ENCODE results near the gene CTSD. TPM values are rescaled to one million over a fixed set of nuclear protein-coding genes. Genes with fewer than 3 reads are reported as not detected.

The CTSD gene
- total RNA-seq, 1 donor, result 63.9 TPM

DNA sequence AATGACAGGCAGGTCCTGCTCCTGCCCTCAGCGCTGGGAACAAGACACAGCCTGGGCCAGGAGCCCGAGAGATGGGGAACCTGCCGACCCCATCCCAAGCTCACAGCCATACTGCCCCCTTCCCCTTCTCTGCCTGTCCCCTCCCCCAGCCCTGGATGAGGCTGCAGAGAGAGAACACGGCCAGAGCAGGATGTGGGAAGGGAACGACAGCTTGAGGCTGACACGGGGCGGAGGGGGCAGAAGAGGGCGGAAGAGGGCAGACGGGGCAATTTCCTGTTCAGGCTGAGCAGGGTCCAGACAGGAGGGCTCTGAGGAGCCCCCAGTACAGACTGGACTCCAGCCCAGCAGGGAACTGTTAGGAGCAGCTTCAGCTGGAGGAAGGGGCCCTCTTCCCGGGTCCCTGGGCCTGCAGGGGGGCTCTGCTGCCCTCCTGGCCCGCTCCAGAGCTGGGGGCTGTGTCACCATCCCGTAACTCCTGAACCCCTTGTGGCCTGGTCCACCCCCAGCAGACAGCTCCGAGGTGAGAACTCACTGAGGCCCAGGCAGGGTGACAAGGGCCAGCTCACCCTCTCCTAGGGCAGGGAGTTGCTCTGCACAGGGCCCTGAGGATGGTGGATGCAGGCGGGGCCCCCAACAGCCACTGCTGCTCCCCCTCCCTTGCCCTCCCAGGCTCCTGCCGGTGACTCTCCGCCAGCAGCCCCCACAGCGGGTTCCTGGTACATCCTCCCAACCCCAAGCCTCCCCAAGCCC lies 5.7 kb downstream of the CTSD start:
- TF ChIP-seq, protein P1, sequence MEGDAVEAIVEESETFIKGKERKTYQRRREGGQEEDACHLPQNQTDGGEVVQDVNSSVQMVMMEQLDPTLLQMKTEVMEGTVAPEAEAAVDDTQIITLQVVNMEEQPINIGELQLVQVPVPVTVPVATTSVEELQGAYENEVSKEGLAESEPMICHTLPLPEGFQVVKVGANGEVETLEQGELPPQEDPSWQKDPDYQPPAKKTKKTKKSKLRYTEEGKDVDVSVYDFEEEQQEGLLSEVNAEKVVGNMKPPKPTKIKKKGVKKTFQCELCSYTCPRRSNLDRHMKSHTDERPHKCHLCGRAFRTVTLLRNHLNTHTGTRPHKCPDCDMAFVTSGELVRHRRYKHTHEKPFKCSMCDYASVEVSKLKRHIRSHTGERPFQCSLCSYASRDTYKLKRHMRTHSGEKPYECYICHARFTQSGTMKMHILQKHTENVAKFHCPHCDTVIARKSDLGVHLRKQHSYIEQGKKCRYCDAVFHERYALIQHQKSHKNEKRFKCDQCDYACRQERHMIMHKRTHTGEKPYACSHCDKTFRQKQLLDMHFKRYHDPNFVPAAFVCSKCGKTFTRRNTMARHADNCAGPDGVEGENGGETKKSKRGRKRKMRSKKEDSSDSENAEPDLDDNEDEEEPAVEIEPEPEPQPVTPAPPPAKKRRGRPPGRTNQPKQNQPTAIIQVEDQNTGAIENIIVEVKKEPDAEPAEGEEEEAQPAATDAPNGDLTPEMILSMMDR (IDR thresholded peaks at IDR 0.05; ENCODE audit: insufficient read depth, low read depth, low read length), result no peak
- no peak overlapping the region for H3K4me3 ChIP-seq (ENCODE audit: low read depth, low read length)
- no peak for DNase-seq (ENCODE audit: low read depth)

DNA sequence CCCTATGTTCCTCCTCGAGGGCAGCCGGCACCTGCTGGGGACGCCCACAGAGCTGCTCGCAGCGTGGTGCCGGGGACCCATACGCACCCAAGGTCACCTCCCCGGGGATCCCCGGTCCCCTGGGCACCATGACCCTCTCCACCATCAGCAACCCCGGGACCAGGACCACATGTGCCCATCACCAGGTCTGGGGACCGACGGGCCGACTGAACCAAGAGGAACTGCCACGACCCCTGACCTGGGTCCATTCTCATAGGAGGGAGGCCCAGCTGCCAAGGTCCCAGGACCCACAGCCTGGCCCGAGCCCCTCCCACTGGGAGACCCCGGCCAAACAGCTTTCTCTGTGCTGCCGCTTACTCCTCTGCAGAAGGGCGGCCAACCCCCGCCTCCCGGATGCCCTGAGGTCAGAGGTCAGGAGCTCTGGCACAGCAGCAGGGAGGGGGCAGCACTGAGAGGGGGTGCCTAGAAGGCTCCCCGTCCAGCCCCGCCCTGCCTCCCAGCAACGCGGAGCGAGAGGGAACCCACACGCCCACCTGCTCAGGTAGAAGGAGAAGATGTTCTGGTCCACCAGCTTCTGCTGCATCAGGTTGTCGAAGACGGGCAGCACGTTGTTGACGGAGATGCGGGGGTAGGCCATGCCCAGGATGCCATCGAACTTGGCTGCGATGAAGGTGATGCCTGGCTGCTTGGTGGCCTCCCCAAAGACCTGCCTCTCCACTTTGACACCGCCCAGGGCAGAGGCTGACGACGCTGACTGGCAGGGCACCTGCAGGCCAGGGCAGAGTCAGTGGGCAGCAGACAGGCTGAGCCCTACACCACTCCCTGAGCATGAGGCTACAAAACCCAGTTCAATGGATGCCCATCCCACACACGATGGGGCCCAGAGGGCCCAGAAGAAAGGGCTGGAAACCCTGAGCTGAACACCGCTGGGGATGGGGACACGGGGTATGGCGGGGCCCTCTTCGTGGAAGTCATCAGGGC lies 6.6 kb downstream of the CTSD start:
- no peak overlapping the region for H3K4me3 ChIP-seq (ENCODE audit: low read depth, low read length)
- TF ChIP-seq, protein P1 (IDR thresholded peaks at IDR 0.05; ENCODE audit: insufficient read depth, low read depth, low read length), result no peak
- DNase-seq (ENCODE audit: low read depth), result no peak

DNA sequence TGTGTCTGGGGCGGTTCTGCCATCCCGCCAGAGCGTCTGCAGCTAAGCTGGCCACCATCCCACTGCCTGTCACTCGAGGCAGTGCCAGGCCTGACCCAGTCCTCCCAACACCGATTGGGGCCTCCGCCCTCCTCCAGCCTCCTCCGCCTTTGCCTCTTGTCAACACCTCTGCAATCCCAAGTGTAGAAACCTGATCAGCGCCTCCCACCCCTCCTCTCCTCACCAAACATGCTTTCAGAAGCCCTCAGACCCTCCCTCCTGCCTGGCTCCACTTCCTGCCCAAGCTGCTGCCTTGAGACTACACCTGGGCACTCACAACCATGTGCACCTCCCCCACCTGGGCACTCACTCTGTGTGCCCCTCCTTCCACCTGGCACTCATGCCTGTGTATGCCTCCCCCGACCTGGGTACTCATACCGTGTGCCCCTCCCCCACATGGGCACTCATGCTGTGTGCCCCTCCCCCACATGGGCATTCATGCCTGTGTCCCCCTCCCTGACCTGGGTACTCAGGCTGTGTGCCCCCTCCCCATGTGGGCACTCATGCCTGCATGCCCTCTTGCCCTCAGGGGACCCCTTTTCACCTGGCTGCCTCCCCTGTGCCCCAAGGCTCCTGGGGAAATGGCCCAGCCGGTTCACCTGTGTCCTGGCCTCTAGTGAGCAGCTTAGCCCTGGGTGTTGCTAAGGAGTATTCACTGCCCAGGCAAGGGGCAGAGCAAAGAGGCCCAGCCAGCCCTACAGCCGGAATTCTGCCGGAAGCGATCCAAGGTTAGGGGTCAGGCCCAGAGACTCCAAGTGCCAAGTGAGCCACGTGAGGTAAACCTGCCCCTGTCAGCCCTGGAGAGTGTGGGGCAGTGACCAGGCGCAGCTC lies 7.8 kb downstream of the CTSD start:
- no peak overlapping the region for H3K4me3 ChIP-seq (ENCODE audit: low read depth, low read length)
- TF ChIP-seq, protein P1 (IDR thresholded peaks at IDR 0.05; ENCODE audit: insufficient read depth, low read depth, low read length), result no peak
- no peak for DNase-seq (ENCODE audit: low read depth)

DNA sequence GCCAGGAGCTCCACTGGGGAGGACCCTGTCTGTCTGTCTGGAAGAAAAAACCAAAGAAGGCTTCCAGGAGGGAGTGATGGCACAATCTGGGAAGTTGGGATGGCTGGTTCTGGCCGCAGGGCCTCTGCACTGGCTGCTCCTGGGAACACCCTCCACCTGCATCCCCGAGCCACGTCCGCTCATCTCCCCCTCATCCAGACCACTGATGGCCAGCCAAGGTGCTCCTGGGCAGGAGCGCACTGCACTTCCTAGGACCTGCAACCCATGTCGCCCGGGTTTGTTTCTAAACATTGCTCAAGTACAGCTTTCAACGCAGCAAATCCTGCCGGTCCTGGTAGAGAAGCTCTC lies 8.4 kb downstream of the CTSD start:
- TF ChIP-seq, protein P1 (IDR thresholded peaks at IDR 0.05; ENCODE audit: insufficient read depth, low read depth, low read length), result no peak
- no peak overlapping the region for H3K4me3 ChIP-seq (ENCODE audit: low read depth, low read length)
- no peak for DNase-seq (ENCODE audit: low read depth)

DNA sequence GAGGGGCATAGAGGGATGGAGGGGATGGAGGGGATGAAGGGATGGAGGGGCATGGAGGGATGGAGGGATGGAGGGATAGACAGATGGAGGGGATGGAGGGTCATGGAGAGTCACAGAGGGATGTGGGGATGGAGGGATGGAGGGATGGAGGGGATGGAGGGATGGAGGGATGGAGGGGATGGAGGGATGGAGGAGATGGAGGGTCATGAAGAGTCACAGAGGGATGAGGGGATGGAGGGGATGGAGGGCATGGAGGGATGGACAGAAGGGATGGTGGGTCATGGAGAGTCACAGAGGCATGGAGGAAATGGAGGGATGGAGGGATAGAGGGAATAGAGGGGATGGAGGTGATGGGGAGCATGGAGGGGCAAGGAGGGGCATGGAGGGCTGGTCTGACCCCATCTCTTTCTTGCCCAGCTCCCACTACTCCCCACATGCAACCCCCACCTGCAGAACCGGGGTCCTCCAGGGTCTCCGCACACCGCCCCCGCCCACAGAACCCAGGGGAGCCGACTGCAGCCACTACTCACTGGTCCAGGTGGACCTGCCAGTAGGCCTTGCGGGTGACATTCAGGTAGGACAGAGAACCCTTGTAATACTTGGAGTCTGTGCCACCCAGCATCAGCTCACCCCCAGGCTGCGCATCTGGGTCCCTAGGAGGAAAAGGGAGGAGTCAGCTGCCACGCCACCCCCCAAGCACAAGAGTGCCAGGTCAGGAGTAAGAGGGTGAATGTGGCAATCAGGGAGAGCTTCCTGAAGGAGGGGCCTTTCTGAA lies 9.2 kb downstream of the CTSD start:
- no peak for DNase-seq (ENCODE audit: low read depth)
- TF ChIP-seq, protein P1 (IDR thresholded peaks at IDR 0.05; ENCODE audit: insufficient read depth, low read depth, low read length), result no peak
- H3K4me3 ChIP-seq (ENCODE audit: low read depth, low read length), result no peak overlapping the region

DNA sequence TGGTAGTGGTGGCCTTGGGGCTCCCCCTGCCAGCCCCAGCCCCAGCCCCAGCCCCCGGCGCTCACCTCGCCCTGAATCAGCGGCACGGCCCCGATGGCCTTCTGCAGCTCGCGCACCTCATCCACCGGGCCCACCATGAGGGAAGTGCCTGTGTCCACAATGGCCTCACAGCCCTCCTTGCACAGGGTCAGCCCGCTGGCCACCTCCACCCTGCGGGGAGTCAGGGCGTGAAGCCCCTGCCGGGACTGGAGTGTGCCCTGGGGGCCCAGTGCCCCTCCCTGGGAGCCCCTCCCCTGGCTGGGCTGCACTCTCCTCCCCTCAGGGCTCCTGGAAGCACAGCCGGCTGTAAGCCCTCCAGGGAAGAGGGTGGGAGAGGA lies 9.8 kb downstream of the CTSD start:
- TF ChIP-seq, protein P1 (IDR thresholded peaks at IDR 0.05; ENCODE audit: insufficient read depth, low read depth, low read length), result no peak
- no peak for DNase-seq (ENCODE audit: low read depth)
- H3K4me3 ChIP-seq (ENCODE audit: low read depth, low read length), result no peak overlapping the region

Data from fibroblast of villous mesenchyme (primary cell).